ENCODE measurements around the gene SORCS1. TPM values are rescaled to one million over a fixed set of nuclear protein-coding genes. Genes with fewer than 3 reads are reported as not detected.

SORCS1 gene
- total RNA-seq, 1 donor from 2014 or later: not detected

- no peak for FAIRE-seq
- no peak for DNase-seq (ENCODE audit: low read depth)
- no peaks in the 10 kb centered on the region for H3K36me3 ChIP-seq (ENCODE audit: control insufficient read depth, insufficient read depth, low read length)
- TF ChIP-seq, protein P1, sequence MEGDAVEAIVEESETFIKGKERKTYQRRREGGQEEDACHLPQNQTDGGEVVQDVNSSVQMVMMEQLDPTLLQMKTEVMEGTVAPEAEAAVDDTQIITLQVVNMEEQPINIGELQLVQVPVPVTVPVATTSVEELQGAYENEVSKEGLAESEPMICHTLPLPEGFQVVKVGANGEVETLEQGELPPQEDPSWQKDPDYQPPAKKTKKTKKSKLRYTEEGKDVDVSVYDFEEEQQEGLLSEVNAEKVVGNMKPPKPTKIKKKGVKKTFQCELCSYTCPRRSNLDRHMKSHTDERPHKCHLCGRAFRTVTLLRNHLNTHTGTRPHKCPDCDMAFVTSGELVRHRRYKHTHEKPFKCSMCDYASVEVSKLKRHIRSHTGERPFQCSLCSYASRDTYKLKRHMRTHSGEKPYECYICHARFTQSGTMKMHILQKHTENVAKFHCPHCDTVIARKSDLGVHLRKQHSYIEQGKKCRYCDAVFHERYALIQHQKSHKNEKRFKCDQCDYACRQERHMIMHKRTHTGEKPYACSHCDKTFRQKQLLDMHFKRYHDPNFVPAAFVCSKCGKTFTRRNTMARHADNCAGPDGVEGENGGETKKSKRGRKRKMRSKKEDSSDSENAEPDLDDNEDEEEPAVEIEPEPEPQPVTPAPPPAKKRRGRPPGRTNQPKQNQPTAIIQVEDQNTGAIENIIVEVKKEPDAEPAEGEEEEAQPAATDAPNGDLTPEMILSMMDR (IDR thresholded peaks at IDR 0.05; ENCODE audit: insufficient read depth, low read length, severe bottlenecking): no peak
- H3K4me3 ChIP-seq (ENCODE audit: low read depth, low read length): no peak overlapping the region
- H3K27me3 ChIP-seq (ENCODE audit: control insufficient read depth, insufficient read depth, low read length): no peaks in the 10 kb centered on the region
Measured at GRCh38 chr10:106897719-106898118, 266.8 kb downstream of the SORCS1 start.

- Histone ChIP-seq H3K36me3 (ENCODE audit: control insufficient read depth, insufficient read depth, low read length) (no peaks in the 10 kb centered on the region), H3K27me3 (ENCODE audit: control insufficient read depth, insufficient read depth, low read length) (no peaks in the 10 kb centered on the region), H3K4me3 (ENCODE audit: low read depth, low read length) (no peak overlapping the region)
- DNase-seq (ENCODE audit: low read depth) (no peak), FAIRE-seq (no peak)
- TF ChIP-seq, protein P1 (IDR thresholded peaks at IDR 0.05; ENCODE audit: insufficient read depth, low read length, severe bottlenecking): no peak
Measured at GRCh38 chr10:106894692-106895091, 269.8 kb downstream of the SORCS1 start.

- DNase-seq (ENCODE audit: low read depth): no peak
- TF ChIP-seq, protein P1 (IDR thresholded peaks at IDR 0.05; ENCODE audit: insufficient read depth, low read length, severe bottlenecking): no peak
- Histone ChIP-seq H3K27me3 (ENCODE audit: control insufficient read depth, insufficient read depth, low read length) (no peaks in the 10 kb centered on the region), H3K36me3 (ENCODE audit: control insufficient read depth, insufficient read depth, low read length) (no peaks in the 10 kb centered on the region), H3K4me3 (ENCODE audit: low read depth, low read length) (no peak overlapping the region)
- no peak for FAIRE-seq
Measured at GRCh38 chr10:106877574-106877973, 286.9 kb downstream of the SORCS1 start.

GRCh38 chr10:106874604-106874889 lies 290.0 kb downstream of the SORCS1 start:
- no peak overlapping the region for H3K4me3 ChIP-seq (ENCODE audit: low read depth, low read length)
- TF ChIP-seq, protein P1 (IDR thresholded peaks at IDR 0.05; ENCODE audit: insufficient read depth, low read length, severe bottlenecking): no peak
- no peaks in the 10 kb centered on the region for H3K27me3 ChIP-seq (ENCODE audit: control insufficient read depth, insufficient read depth, low read length)
- no peaks in the 10 kb centered on the region for H3K36me3 ChIP-seq (ENCODE audit: control insufficient read depth, insufficient read depth, low read length)
- DNase-seq (ENCODE audit: low read depth) (no peak), FAIRE-seq (no peak)

DNA sequence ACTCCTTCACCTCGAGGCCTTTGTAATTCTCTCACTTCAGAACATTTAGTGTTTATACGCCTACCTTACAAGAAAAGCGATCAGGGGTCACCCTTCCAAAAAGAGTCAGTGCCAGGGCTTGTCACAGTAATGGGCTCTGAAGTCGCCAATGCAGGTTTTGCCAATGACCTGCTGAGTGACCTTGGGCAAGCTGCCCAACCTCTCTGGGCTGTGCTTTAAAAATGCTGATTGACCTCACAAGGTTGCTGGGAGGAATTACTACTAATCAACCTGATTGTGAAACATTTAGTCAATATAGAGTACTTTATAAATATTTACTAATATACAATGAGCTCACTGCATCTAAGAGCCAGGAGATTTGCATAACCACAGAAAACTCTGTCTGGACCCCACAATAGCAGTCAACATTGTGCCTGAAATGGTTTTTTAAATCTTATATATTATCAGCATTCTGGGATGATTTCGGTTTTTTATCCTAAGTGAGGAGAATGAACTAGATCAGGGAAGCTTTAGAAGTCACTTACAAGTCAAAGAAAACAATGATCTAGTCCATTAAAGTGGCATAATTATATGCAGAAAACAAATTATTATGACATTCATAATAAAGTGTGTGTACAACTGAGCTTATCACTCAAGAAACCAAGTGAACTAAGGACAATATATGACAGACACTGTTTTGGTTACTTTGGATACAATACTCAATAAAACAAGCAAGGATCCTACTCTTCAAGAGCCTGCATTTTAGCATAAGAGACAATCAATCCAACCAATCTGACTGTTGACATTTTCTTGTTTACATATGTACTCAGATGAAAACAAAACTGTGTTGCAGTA lies 290.5 kb downstream of the SORCS1 start:
- no peaks in the 10 kb centered on the region for H3K27me3 ChIP-seq (ENCODE audit: control insufficient read depth, insufficient read depth, low read length)
- TF ChIP-seq, protein P1 (IDR thresholded peaks at IDR 0.05; ENCODE audit: insufficient read depth, low read length, severe bottlenecking): no peak
- no peak overlapping the region for H3K4me3 ChIP-seq (ENCODE audit: low read depth, low read length)
- FAIRE-seq (no peak), DNase-seq (ENCODE audit: low read depth) (no peak)
- no peaks in the 10 kb centered on the region for H3K36me3 ChIP-seq (ENCODE audit: control insufficient read depth, insufficient read depth, low read length)

DNA sequence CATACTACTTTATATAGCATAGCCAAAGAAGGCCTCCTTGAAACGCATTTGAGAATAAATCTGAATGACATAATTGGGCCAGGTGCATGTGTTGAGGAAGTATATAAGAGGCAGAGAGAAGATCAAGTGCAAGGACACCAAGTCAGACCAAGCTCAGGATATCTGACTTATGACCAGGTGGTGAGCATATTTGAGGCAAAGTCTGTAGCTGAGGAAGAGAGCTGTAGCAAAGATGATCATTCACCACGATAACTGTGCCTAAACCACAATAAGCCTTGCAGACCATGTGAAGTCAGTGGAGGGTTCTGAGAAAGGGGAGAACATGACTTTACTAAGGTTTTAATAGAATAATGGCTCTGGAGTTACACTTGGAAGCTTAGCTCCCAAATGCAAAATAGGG lies 292.3 kb downstream of the SORCS1 start:
- FAIRE-seq: no peak
- no peaks in the 10 kb centered on the region for H3K36me3 ChIP-seq (ENCODE audit: control insufficient read depth, insufficient read depth, low read length)
- TF ChIP-seq, protein P1 (IDR thresholded peaks at IDR 0.05; ENCODE audit: insufficient read depth, low read length, severe bottlenecking): no peak

More for the DNA sequence above, 292.3 kb downstream of the SORCS1 start:
- Histone ChIP-seq H3K27me3 (ENCODE audit: control insufficient read depth, insufficient read depth, low read length) (no peaks in the 10 kb centered on the region), H3K4me3 (ENCODE audit: low read depth, low read length) (no peak overlapping the region)
- no peak for DNase-seq (ENCODE audit: low read depth)
